HCT116 (cell line): ENCODE measurements around the gene SDK2. TPM values are rescaled to one million over a fixed set of nuclear protein-coding genes. Genes with fewer than 3 reads are reported as not detected.

Experiments used
- ATAC-seq: fragments of 200-7000 bp; cut with Tn5 transposase; 2 replicates; pipeline ENCODE4 v1.9.1; 2020; ENCODE audit warnings: mild to moderate bottlenecking, moderate library complexity
- BruUV-seq: library from RNA; stranded (reverse); fragments of 400-500 nt; replicated peaks from 2 replicates; lab custom pipeline; 2021; lab: Mats Ljungman, UMichigan
- CTCF ChIA-PET: fragments of 300-600 bp; sonication (Branson Sonifier 250); formaldehyde crosslinking; loops from one replicate; lab custom pipeline; 2021; ENCODE audit warnings: antibody characterized with exemption; lab: Charles Lee
- POLR2A ChIA-PET: fragments of 300-600, 350-600 bp; sonication (Branson Sonifier 250); formaldehyde crosslinking; loops from one replicate; lab custom pipeline; 2021; ENCODE audit warnings: antibody characterized with exemption; lab: Charles Lee
- RAD21 ChIA-PET, 2 experiments: fragments of 300-600 bp; sonication (Branson Sonifier 250); formaldehyde crosslinking; loops; one replicate each; lab custom pipeline; 2023; ENCODE audit warnings: low total read pairs in 2 of 2; ENCODE audit not compliant: uncharacterized antibody in 2 of 2, unreplicated experiment in 2 of 2, low non-redundant PET in 1 of 2; lab: Charles Lee
- DNase-seq: peaks from one replicate; pipeline ENCODE4 v3.0.0-alpha.2; 2010; ENCODE audit warnings: low read depth, low spot score
- H2AFZ ChIP-seq: fragments of 200-600 bp; shearing (Covaris generic), sonication (generic); 2 replicates; pipeline ENCODE4 v1.6.1; 2017; ENCODE audit warnings: low read depth, mixed run types, mixed read lengths, antibody characterized with exemption, low read length; ENCODE audit not compliant: poor library complexity, severe bottlenecking
- H3K27ac ChIP-seq: 2 replicates; pipeline ENCODE4 v1.5.1; 2012; ENCODE audit warnings: low read depth, low read length
- H3K27me3 ChIP-seq: fragments of 200-600 bp; sonication (generic); 2 replicates; pipeline ENCODE4 v1.6.1; 2016; ENCODE audit warnings: mixed run types, low read length, mixed read lengths; ENCODE audit not compliant: insufficient read depth
- H3K36me3 ChIP-seq, 2 experiments: fragments of 200-500 bp in 1 of 2; fragments of 200-600 bp in 1 of 2; sonication (Bioruptor generic) in 1 of 2; sonication (generic) in 1 of 2; 2 replicates each; pipeline versions ENCODE4 v1.5.1 to v1.6.1; 2014 to 2016; ENCODE audit warnings: low read length in 2 of 2, inconsistent platforms in 1 of 2, mixed read lengths in 1 of 2, mixed run types in 1 of 2; ENCODE audit not compliant: insufficient read depth in 2 of 2, control insufficient read depth in 1 of 2
- H3K4me1 ChIP-seq, 2 experiments: fragments of 200-600 bp in 1 of 2; sonication (generic) in 1 of 2; 2 replicates each; pipeline versions ENCODE4 v1.5.1 to v1.6.1; 2012 to 2017; ENCODE audit warnings: low read length in 2 of 2, inconsistent platforms in 1 of 2, mild to moderate bottlenecking in 1 of 2, mixed read lengths in 1 of 2, mixed run types in 1 of 2, moderate library complexity in 1 of 2; ENCODE audit not compliant: insufficient read depth in 2 of 2, control insufficient read depth in 1 of 2
- H3K4me2 ChIP-seq: fragments of 200-600 bp; sonication (generic); 2 replicates; pipeline ENCODE4 v1.6.1; 2017; ENCODE audit warnings: mixed run types, low read length, mixed read lengths
- H3K4me3 ChIP-seq, 2 experiments: fragments of 200-600 bp in 1 of 2; sonication (generic) in 1 of 2; replicated peaks in 1 of 2; 2 replicates each; pipeline ENCODE4 v1.5.1; 2011 to 2016; ENCODE audit warnings: low read length in 2 of 2, control low read depth in 1 of 2, low read depth in 1 of 2, mild to moderate bottlenecking in 1 of 2, mixed read lengths in 1 of 2, mixed run types in 1 of 2
- H3K79me2 ChIP-seq: fragments of 200-600 bp; sonication (generic); 2 replicates; pipeline ENCODE4 v1.6.1; 2017; ENCODE audit warnings: mild to moderate bottlenecking, mixed run types, low read length, moderate library complexity, mixed read lengths; ENCODE audit not compliant: insufficient read depth
- H3K9ac ChIP-seq: fragments of 200-600 bp; sonication (generic); 2 replicates; pipeline ENCODE4 v1.6.1; 2016; ENCODE audit warnings: low read length, mixed read lengths
- H3K9me2 ChIP-seq: fragments of 200-600 bp; sonication (generic), shearing (Covaris generic); 2 replicates; pipeline ENCODE4 v1.6.1; 2017; ENCODE audit warnings: mixed run types, mild to moderate bottlenecking, moderate library complexity; ENCODE audit not compliant: insufficient read depth
- H3K9me3 ChIP-seq, 2 experiments: fragments of 200-500 bp in 1 of 2; fragments of 200-600 bp in 1 of 2; sonication (Bioruptor generic) in 1 of 2; sonication (generic) in 1 of 2; 2 replicates each; pipeline ENCODE4 v1.6.1; 2014 to 2017; ENCODE audit warnings: low read length in 2 of 2, mixed read lengths in 2 of 2, inconsistent platforms in 1 of 2, low read depth in 1 of 2, mild to moderate bottlenecking in 1 of 2, mixed run types in 1 of 2, moderate library complexity in 1 of 2; ENCODE audit not compliant: control insufficient read depth in 1 of 2, insufficient read depth in 1 of 2
- H4K20me1 ChIP-seq: fragments of 200-600 bp; sonication (generic), shearing (Covaris generic); 2 replicates; pipeline ENCODE4 v1.6.1; 2017; ENCODE audit warnings: mixed run types, mild to moderate bottlenecking, moderate library complexity; ENCODE audit not compliant: insufficient read depth
- CBX3 ChIP-seq: IDR thresholded peaks from 2 replicates; pipeline ENCODE4 v1.6.1; 2012; ENCODE audit warnings: low read depth
- CEBPB ChIP-seq: IDR thresholded peaks from 2 replicates; pipeline ENCODE4 v1.6.1; 2012; ENCODE audit warnings: low read depth
- CTCF ChIP-seq, 3 experiments: fragments of 200-600 bp in 1 of 3; sonication (generic) in 1 of 3; IDR thresholded peaks in 2 of 3; conservative IDR thresholded peaks in 1 of 3; 2 replicates each; pipeline ENCODE4 v1.5.1; 2012 to 2017; ENCODE audit warnings: low read depth in 2 of 3, low read length in 2 of 3, antibody characterized with exemption in 1 of 3, borderline replicate concordance in 1 of 3, control low read depth in 1 of 3, mild to moderate bottlenecking in 1 of 3, mixed read lengths in 1 of 3, mixed run types in 1 of 3, moderate library complexity in 1 of 3; ENCODE audit not compliant: insufficient read depth in 1 of 3
- EGR1 ChIP-seq: IDR thresholded peaks from 2 replicates; pipeline ENCODE4 v1.6.1; 2012; ENCODE audit warnings: low read depth
- FOSL1 ChIP-seq: IDR thresholded peaks from 2 replicates; pipeline ENCODE4 v1.6.1; 2012; ENCODE audit warnings: low read depth
- POLR2A ChIP-seq: IDR thresholded peaks from 2 replicates; pipeline ENCODE4 v1.7.0; 2011; ENCODE audit warnings: borderline replicate concordance; ENCODE audit not compliant: insufficient read depth, insufficient read length; ENCODE audit errors: extremely low read depth
- POLR2AphosphoS5 ChIP-seq: IDR thresholded peaks from 2 replicates; pipeline ENCODE4 v1.6.1; 2011; ENCODE audit warnings: mild to moderate bottlenecking, low read depth, low read length, moderate library complexity
- RAD21 ChIP-seq: IDR thresholded peaks from 2 replicates; pipeline ENCODE4 v1.6.1; 2012; ENCODE audit warnings: low read depth, mild to moderate bottlenecking
- SIN3A ChIP-seq: IDR thresholded peaks from 2 replicates; pipeline ENCODE4 v1.6.1; 2012; ENCODE audit warnings: low read depth
- SP1 ChIP-seq: IDR thresholded peaks from 2 replicates; pipeline ENCODE4 v1.6.1; 2012; ENCODE audit warnings: low read depth
- TCF7L2 ChIP-seq: IDR thresholded peaks from 2 replicates; pipeline ENCODE4 v1.7.0; 2011; ENCODE audit warnings: borderline replicate concordance, inconsistent platforms; ENCODE audit not compliant: insufficient read depth, insufficient read length; ENCODE audit errors: extremely low read depth
- YY1 ChIP-seq: IDR thresholded peaks from 2 replicates; pipeline ENCODE4 v1.6.1; 2011; ENCODE audit warnings: low read length, low read depth, moderate library complexity, mild to moderate bottlenecking; ENCODE audit not compliant: insufficient replicate concordance; ENCODE audit errors: extremely low read depth
- ZBTB33 ChIP-seq: IDR thresholded peaks from 2 replicates; pipeline ENCODE4 v1.6.1; 2011; ENCODE audit warnings: mild to moderate bottlenecking, low read length, moderate library complexity; ENCODE audit not compliant: insufficient replicate concordance; ENCODE audit errors: extremely low read depth
- ZFX ChIP-seq: fragments of 450-650 bp; IDR thresholded peaks from 2 replicates; pipeline ENCODE4 v1.6.1; 2017
- ZNF274 ChIP-seq: fragments of 200-500 bp; sonication (Bioruptor generic); IDR thresholded peaks from 2 replicates; pipeline ENCODE4 v1.6.1; 2014; ENCODE audit warnings: mild to moderate bottlenecking, low read depth, low read length, inconsistent platforms
- intact Hi-C: fragments of 100-400 bp; cut with micrococcal nuclease; formaldehyde crosslinking; loops from 2 replicates; pipeline ENCODE4 v1.10.0; 2022
- total RNA-seq: library from RNA; stranded (reverse); gene quantifications from one replicate; pipeline ENCODE4 v1.2.1, GENCODE V29; 2021; ENCODE audit not compliant: unreplicated experiment
- TF ChIP-seq, protein P1 (sequence below): IDR thresholded peaks from 2 replicates; pipeline ENCODE4 v1.6.1; 2012
- TF ChIP-seq, protein P2 (sequence below): IDR thresholded peaks from 2 replicates; pipeline ENCODE4 v1.6.1; 2012

SDK2 gene
- total RNA-seq, 1 experiment from 2014 or later = 0.10 TPM

GRCh38 chr17:73420897-73421296, 223.3 kb downstream of the SDK2 start (continued):
- peak; percentile 28 to 80 (median 68); a peak in 5 of 6 replicates for TF ChIP-seq CTCF (IDR thresholded peaks at IDR 0.05 in 2 of 3, conservative IDR thresholded peaks at IDR 0.05 in 1 of 3; ENCODE audit: borderline replicate concordance in 1 of 3, insufficient read depth in 1 of 3, low read depth in 2 of 3, low read length in 2 of 3)
- TF ChIP-seq RAD21 = peak; percentile 64

DNA sequence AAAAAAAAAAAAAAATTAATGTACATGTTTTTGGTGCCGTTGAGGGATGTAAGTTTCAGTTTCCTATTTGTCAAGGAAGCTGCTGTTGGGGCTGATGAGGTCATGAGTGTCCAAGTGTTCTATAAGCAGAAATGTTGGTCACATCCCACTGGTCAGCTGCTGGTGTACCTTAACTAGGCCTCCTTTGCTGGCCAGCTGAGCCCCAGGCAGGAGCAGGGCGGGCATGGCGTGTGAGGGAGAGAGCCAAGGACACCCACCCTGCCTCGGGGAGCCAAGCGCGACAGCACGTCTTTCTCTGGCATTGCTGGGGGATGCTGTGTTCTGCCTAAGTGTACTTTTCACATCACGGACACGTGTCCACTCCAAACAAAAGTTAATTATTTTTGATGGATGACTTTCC, 224.4 kb downstream of the SDK2 start:
- no peaks in the 10 kb centered on the region for H3K36me3 ChIP-seq
- POLR2A ChIA-PET = no interaction called here
- TF ChIP-seq CTCF (IDR thresholded peaks at IDR 0.05 in 2 of 3, conservative IDR thresholded peaks at IDR 0.05 in 1 of 3; ENCODE audit: borderline replicate concordance in 1 of 3, insufficient read depth in 1 of 3, low read depth in 2 of 3, low read length in 2 of 3) (no peak), ZNF274 (no peak), ZFX (no peak), FOSL1 (no peak), EGR1 (no peak), CBX3 (no peak), POLR2AphosphoS5 (no peak), SP1 (no peak), SIN3A (no peak), YY1 (no peak), POLR2A (no peak), RAD21 (no peak), CEBPB (no peak), TCF7L2 (no peak), ZBTB33 (no peak)
- TF ChIP-seq, protein P1, sequence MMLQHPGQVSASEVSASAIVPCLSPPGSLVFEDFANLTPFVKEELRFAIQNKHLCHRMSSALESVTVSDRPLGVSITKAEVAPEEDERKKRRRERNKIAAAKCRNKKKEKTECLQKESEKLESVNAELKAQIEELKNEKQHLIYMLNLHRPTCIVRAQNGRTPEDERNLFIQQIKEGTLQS = no peak
- TF ChIP-seq, protein P2, sequence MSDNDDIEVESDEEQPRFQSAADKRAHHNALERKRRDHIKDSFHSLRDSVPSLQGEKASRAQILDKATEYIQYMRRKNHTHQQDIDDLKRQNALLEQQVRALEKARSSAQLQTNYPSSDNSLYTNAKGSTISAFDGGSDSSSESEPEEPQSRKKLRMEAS = no peak
- no peaks in the 10 kb centered on the region for H3K9me2 ChIP-seq
- no TSS peak for BruUV-seq
- CTCF ChIA-PET = no interaction called here
- no peak for ATAC-seq
- no peak overlapping the region for H2AFZ ChIP-seq
- no peak overlapping the region for H3K4me2 ChIP-seq
- H4K20me1 ChIP-seq = no peaks in the 10 kb centered on the region
- no peaks in the 10 kb centered on the region for H3K9me3 ChIP-seq
- H3K27me3 ChIP-seq = no peaks in the 10 kb centered on the region
- H3K9ac ChIP-seq = no peak overlapping the region
- H3K79me2 ChIP-seq = no peaks in the 10 kb centered on the region
- H3K27ac ChIP-seq = no peak overlapping the region
- DNase-seq = no peak
- intact Hi-C loops = loop anchor here (2.0 to 5.0 kb wide), 2 partner anchors 363 to 693 kb away; no protein-coding TSS in a partner anchor
- H3K4me1 ChIP-seq = peaks cover 6 to 15% of the 10 kb centered on the region in 2 experiments; a peak in 3 of 4 replicates
- H3K4me3 ChIP-seq = no peak overlapping the region
- RAD21 ChIA-PET = no interaction called here
